Neural cell (in vitro differentiated cells): ENCODE data around the gene CHEK1. TPM values are rescaled to one million over a fixed set of nuclear protein-coding genes. Genes with fewer than 3 reads are reported as not detected.

Experiments
- H2AFZ ChIP-seq: fragments of 200-600, 300-800 bp; sonication (generic), shearing (Covaris generic); 2 replicates; pipeline ENCODE4 v1.6.0; 2014; ENCODE audit warnings: low read depth, mild to moderate bottlenecking, antibody characterized with exemption, low read length, moderate library complexity
- H3F3A ChIP-seq: fragments of 200-600 bp; shearing (Covaris generic); 2 replicates; pipeline ENCODE4 v1.6.1; 2016; ENCODE audit warnings: mild to moderate bottlenecking, moderate library complexity, mixed read lengths, antibody characterized with exemption, low read length; ENCODE audit not compliant: insufficient read depth, poor library complexity, severe bottlenecking
- H3K27ac ChIP-seq: fragments of 200-600, 300-800 bp; sonication (generic), shearing (Covaris generic); 2 replicates; pipeline ENCODE4 v1.5.1; 2014; ENCODE audit warnings: mild to moderate bottlenecking, low read length, moderate library complexity
- H3K27me3 ChIP-seq: fragments of 300-800, 200-600 bp; sonication (generic), shearing (Covaris generic); 2 replicates; pipeline ENCODE4 v1.6.0; 2014; ENCODE audit warnings: mild to moderate bottlenecking, low read depth, low read length, moderate library complexity; ENCODE audit not compliant: insufficient read depth
- H3K36me3 ChIP-seq: fragments of 300-800, 200-600 bp; sonication (generic), shearing (Covaris generic); 2 replicates; pipeline ENCODE4 v1.5.1; 2014; ENCODE audit warnings: mild to moderate bottlenecking, antibody characterized with exemption, low read length, moderate library complexity; ENCODE audit not compliant: insufficient read depth
- H3K4me2 ChIP-seq: fragments of 300-800, 200-600 bp; sonication (generic), shearing (Covaris generic); 2 replicates; pipeline ENCODE4 v1.6.0; 2014; ENCODE audit warnings: mild to moderate bottlenecking, low read length
- H3K4me3 ChIP-seq: fragments of 300-800, 200-600 bp; sonication (generic), shearing (Covaris generic); 2 replicates; pipeline ENCODE4 v1.5.1; 2014; ENCODE audit warnings: mild to moderate bottlenecking, low read length, moderate library complexity
- H3K79me2 ChIP-seq: fragments of 200-600 bp; shearing (Covaris generic); replicated peaks from 2 replicates; pipeline ENCODE4 v1.6.0; 2014; ENCODE audit warnings: mild to moderate bottlenecking, low read length, moderate library complexity; ENCODE audit not compliant: insufficient read depth
- H3K9ac ChIP-seq: fragments of 300-800, 200-600 bp; sonication (generic), shearing (Covaris generic); 2 replicates; pipeline ENCODE4 v1.6.1; 2016; ENCODE audit warnings: mild to moderate bottlenecking, low read length, mixed read lengths
- H3K9me2 ChIP-seq: fragments of 200-600 bp; shearing (Covaris generic); 2 replicates; pipeline ENCODE4 v1.6.1; 2016; ENCODE audit warnings: mild to moderate bottlenecking, low read length, mixed read lengths; ENCODE audit not compliant: insufficient read depth
- H3K9me3 ChIP-seq: fragments of 200-600, 300-800 bp; sonication (generic), shearing (Covaris generic); 2 replicates; pipeline ENCODE4 v1.6.1; 2016; ENCODE audit warnings: mild to moderate bottlenecking, mixed run types, low read length, moderate library complexity, mixed read lengths
- H4K20me1 ChIP-seq: fragments of 200-600 bp; shearing (Covaris generic); 2 replicates; pipeline ENCODE4 v1.6.1; 2016; ENCODE audit warnings: mild to moderate bottlenecking, mixed run types; ENCODE audit not compliant: insufficient read depth
- CTCF ChIP-seq: fragments of 450-650 bp; IDR thresholded peaks from 2 replicates; pipeline ENCODE4 v1.5.1; 2014; ENCODE audit warnings: antibody characterized with exemption, mild to moderate bottlenecking, moderate library complexity; ENCODE audit not compliant: poor library complexity, severe bottlenecking
- EP300 ChIP-seq: fragments of 450-650 bp; conservative IDR thresholded peaks from 2 replicates; pipeline ENCODE4 v1.6.1; 2014; ENCODE audit warnings: antibody characterized with exemption, mild to moderate bottlenecking, moderate library complexity; ENCODE audit not compliant: poor library complexity, severe bottlenecking
- EZH2 ChIP-seq: fragments of 200-600, 300-800 bp; shearing (Covaris generic), sonication (generic); IDR thresholded peaks from 2 replicates; pipeline ENCODE4 v1.6.1; 2014; ENCODE audit warnings: antibody characterized with exemption, low read length, borderline replicate concordance, mild to moderate bottlenecking; ENCODE audit not compliant: insufficient read depth, poor library complexity, severe bottlenecking
- MXI1 ChIP-seq: fragments of 450-650 bp; conservative IDR thresholded peaks from 2 replicates; pipeline ENCODE4 v1.6.1; 2014; ENCODE audit warnings: antibody characterized with exemption, mild to moderate bottlenecking; ENCODE audit not compliant: poor library complexity, severe bottlenecking
- POLR2AphosphoS5 ChIP-seq: IDR thresholded peaks from 2 replicates; pipeline ENCODE4 v1.6.1; 2012
- RAD21 ChIP-seq: fragments of 450-650 bp; conservative IDR thresholded peaks from 2 replicates; pipeline ENCODE4 v1.6.1; 2014; ENCODE audit warnings: antibody characterized with exemption, mild to moderate bottlenecking, moderate library complexity
- REST ChIP-seq: IDR thresholded peaks from 2 replicates; pipeline ENCODE4 v1.6.1; 2012; ENCODE audit warnings: borderline replicate concordance
- SMC3 ChIP-seq: fragments of 450-650 bp; conservative IDR thresholded peaks from 2 replicates; pipeline ENCODE4 v1.6.1; 2014; ENCODE audit warnings: antibody characterized with exemption, mild to moderate bottlenecking, moderate library complexity; ENCODE audit not compliant: poor library complexity
- TAF1 ChIP-seq: IDR thresholded peaks from 2 replicates; pipeline ENCODE4 v1.6.1; 2012; ENCODE audit warnings: low read depth
- polyA plus RNA-seq: library from polyadenylated mRNA; depleted of rRNA; stranded (reverse); fragments of >200 nt; gene quantifications from 2 replicates; pipeline ENCODE4 v1.2.3, GENCODE V29; 2014

CHEK1 gene
- polyA plus RNA-seq, 1 donor from 2014 or later: 33.0 TPM

GRCh38 chr11:125579811-125580210 lies 45.2 kb upstream of the CHEK1 start:
- Histone ChIP-seq H3K36me3 (peaks cover 12% of the 10 kb centered on the region), H3K9me3 (no peaks in the 10 kb centered on the region), H3F3A (no peaks in the 10 kb centered on the region), H3K9ac (no peak overlapping the region), H3K4me2 (no peak overlapping the region), H2AFZ (no peak overlapping the region), H3K27ac (no peak overlapping the region), H3K27me3 (no peaks in the 10 kb centered on the region), H3K4me3 (no peak overlapping the region), H3K9me2 (no peaks in the 10 kb centered on the region), H4K20me1 (no peaks in the 10 kb centered on the region), H3K79me2 (no peaks in the 10 kb centered on the region)
- TF ChIP-seq EZH2 (no peak), CTCF (no peak), EP300 (no peak), MXI1 (no peak), RAD21 (no peak), POLR2AphosphoS5 (no peak), TAF1 (no peak), REST (no peak), SMC3 (no peak)

- Histone ChIP-seq H3K79me2 (no peaks in the 10 kb centered on the region), H3K36me3 (peaks cover 5% of the 10 kb centered on the region), H2AFZ (no peak overlapping the region), H3K9me3 (no peaks in the 10 kb centered on the region), H3K4me3 (no peak overlapping the region), H3K27ac (no peak overlapping the region), H3F3A (no peaks in the 10 kb centered on the region), H3K27me3 (no peaks in the 10 kb centered on the region), H3K9ac (no peak overlapping the region), H4K20me1 (no peaks in the 10 kb centered on the region), H3K9me2 (no peaks in the 10 kb centered on the region), H3K4me2 (no peak overlapping the region)
- TF ChIP-seq POLR2AphosphoS5 (no peak), REST (no peak), EP300 (no peak), CTCF (no peak), TAF1 (no peak), SMC3 (no peak), MXI1 (no peak), RAD21 (no peak), EZH2 (no peak)
Measured at GRCh38 chr11:125583496-125583895, 41.5 kb upstream of the CHEK1 start.
